HG02973 (cell line): ENCODE results near the gene JSRP1.

ENCODE experiments used
- ATAC-seq: cut with Tn5 transposase; IDR thresholded peaks from one replicate; pipeline ENCODE4 v1.9.1; 2021; ENCODE audit warnings: moderate library complexity; ENCODE audit not compliant: unreplicated experiment

JSRP1 gene

GRCh38 chr19:2247433-2248101, 8.7 kb downstream of the JSRP1 start:
- no peak for ATAC-seq

- no peak for ATAC-seq
Observed at GRCh38 chr19:2246801-2247361, 9.3 kb downstream of the JSRP1 start.

GRCh38 chr19:2246014-2246620, 10.1 kb downstream of the JSRP1 start:
- no peak for ATAC-seq

GRCh38 chr19:2245273-2245672, 10.9 kb downstream of the JSRP1 start:
- no peak for ATAC-seq

- ATAC-seq: no peak
Observed at GRCh38 chr19:2244486-2244885, 11.7 kb downstream of the JSRP1 start.

- no peak for ATAC-seq
Observed at GRCh38 chr19:2244125-2244411, 12.1 kb downstream of the JSRP1 start.

- ATAC-seq: no peak
Observed at GRCh38 chr19:2243274-2244124, 12.7 kb downstream of the JSRP1 start.

- no peak for ATAC-seq
Observed at GRCh38 chr19:2242816-2243215, 13.4 kb downstream of the JSRP1 start.

GRCh38 chr19:2242092-2242537, 14.1 kb downstream of the JSRP1 start:
- no peak for ATAC-seq

GRCh38 chr19:2240881-2241760, 15.1 kb downstream of the JSRP1 start:
- no peak for ATAC-seq

GRCh38 chr19:2239771-2240770, 16.1 kb downstream of the JSRP1 start:
- no peak for ATAC-seq

GRCh38 chr19:2239173-2239572, 17.0 kb downstream of the JSRP1 start:
- ATAC-seq: no peak

- no peak for ATAC-seq
Observed at GRCh38 chr19:2237869-2238153, 18.4 kb downstream of the JSRP1 start.

GRCh38 chr19:2237051-2237868, 19.0 kb downstream of the JSRP1 start:
- ATAC-seq: no peak

GRCh38 chr19:2236314-2237050, 19.7 kb downstream of the JSRP1 start, which contains the start of the genes PLEKHJ1 and SF3A2:
PLEKHJ1 (minus strand) TSS chr19:2236329; CDS start chr19:2236248, 81 bp downstream.
SF3A2 (plus strand) TSS chr19:2236824; CDS start chr19:2243419, 6,595 bp downstream.
- ATAC-seq: peak; percentile 53

- no peak for ATAC-seq
Observed at GRCh38 chr19:2236064-2236313, 20.2 kb downstream of the JSRP1 start.

- peak; percentile 7 for ATAC-seq
Observed at GRCh38 chr19:2235381-2236063, 20.7 kb downstream of the JSRP1 start.

- no peak for ATAC-seq
Observed at GRCh38 chr19:2234996-2235380, 21.2 kb downstream of the JSRP1 start.
